Activated T-cell treated with anti-CD3 and anti-CD28 coated beads, Interleukin-2, amount 50 U/mL, for 24 hours (primary cell): Measurements from ENCODE around the gene GRAP.

Source experiments
- DNase-seq: peaks from one replicate; pipeline ENCODE4 v3.0.0-alpha.2; 2020
- H3K27ac Mint-ChIP-seq: 2 replicates; pipeline ENCODE4 v1.8.0; 2020; ENCODE audit warnings: mild to moderate bottlenecking, mixed read lengths
- H3K27me3 Mint-ChIP-seq: 2 replicates; pipeline ENCODE4 v1.8.0; 2020; ENCODE audit warnings: mixed read lengths
- H3K36me3 Mint-ChIP-seq: 2 replicates; pipeline ENCODE4 v1.8.0; 2020; ENCODE audit warnings: low read depth, mixed read lengths
- H3K4me1 Mint-ChIP-seq: 2 replicates; pipeline ENCODE4 v1.8.0; 2020; ENCODE audit warnings: low read depth, mixed read lengths
- H3K4me3 Mint-ChIP-seq: 2 replicates; pipeline ENCODE4 v1.8.0; 2020; ENCODE audit warnings: mild to moderate bottlenecking, moderate library complexity, mixed read lengths
- H3K9me3 Mint-ChIP-seq: 2 replicates; pipeline ENCODE4 v1.8.0; 2020; ENCODE audit warnings: mixed read lengths

GRAP gene

GRCh38 chr17:19005137-19005773, 41.5 kb downstream of the GRAP start:
- H3K27me3 Mint-ChIP-seq: no peaks in the 10 kb centered on the region
- H3K27ac Mint-ChIP-seq: peak overlapping the region; percentile 85
- no peaks in the 10 kb centered on the region for H3K9me3 Mint-ChIP-seq

GRCh38 chr17:19004421-19005136, 42.2 kb downstream of the GRAP start, which contains the start of gene FAM83G:
FAM83G (minus strand) TSS chr17:19004764; CDS start chr17:19004041, 723 bp downstream.
- DNase-seq: peak; percentile 94
- Mint-ChIP-seq H3K36me3 (peaks cover 41% of the 10 kb centered on the region), H3K4me1 (peaks cover 39% of the 10 kb centered on the region), H3K27ac (peak within 1 kb of the TSS; percentile 96), H3K4me3 (peak within 1 kb of the TSS; percentile 89), H3K27me3 (no peaks in the 10 kb centered on the region), H3K9me3 (no peaks in the 10 kb centered on the region)

More at GRCh38 chr17:19005137-19005773, 41.5 kb downstream of the GRAP start:
- Mint-ChIP-seq H3K36me3 (peaks cover 34% of the 10 kb centered on the region), H3K4me1 (peaks cover 37% of the 10 kb centered on the region), H3K4me3 (peak overlapping the region; percentile 68)
- no peak for DNase-seq

- Mint-ChIP-seq H3K27me3 (no peaks in the 10 kb centered on the region), H3K4me1 (peaks cover 39% of the 10 kb centered on the region), H3K27ac (peak overlapping the region; percentile 96), H3K4me3 (peak overlapping the region; percentile 89), H3K36me3 (peaks cover 45% of the 10 kb centered on the region), H3K9me3 (no peaks in the 10 kb centered on the region)
- DNase-seq: peak; percentile 74
Observed at GRCh38 chr17:19003543-19004420, 43.0 kb downstream of the GRAP start.

- peaks cover 52% of the 10 kb centered on the region for H3K36me3 Mint-ChIP-seq
- H3K9me3 Mint-ChIP-seq: no peaks in the 10 kb centered on the region
- peak; percentile 41 for DNase-seq
- peak overlapping the region; percentile 89 for H3K4me3 Mint-ChIP-seq
- H3K27ac Mint-ChIP-seq: peak overlapping the region; percentile 67
- peaks cover 39% of the 10 kb centered on the region for H3K4me1 Mint-ChIP-seq
- H3K27me3 Mint-ChIP-seq: no peaks in the 10 kb centered on the region
Observed at GRCh38 chr17:19002805-19003542, 43.8 kb downstream of the GRAP start.

- Mint-ChIP-seq H3K27me3 (no peaks in the 10 kb centered on the region), H3K27ac (no peak overlapping the region), H3K4me3 (peak overlapping the region; percentile 89), H3K4me1 (peaks cover 43% of the 10 kb centered on the region), H3K9me3 (no peaks in the 10 kb centered on the region), H3K36me3 (peaks cover 60% of the 10 kb centered on the region)
- no peak for DNase-seq
Observed at GRCh38 chr17:19001907-19002590, 44.7 kb downstream of the GRAP start.

- peaks cover 43% of the 10 kb centered on the region for H3K4me1 Mint-ChIP-seq
- DNase-seq: no peak
- peaks cover 2% of the 10 kb centered on the region for H3K9me3 Mint-ChIP-seq
- H3K4me3 Mint-ChIP-seq: no peak overlapping the region
- H3K27ac Mint-ChIP-seq: no peak overlapping the region
- peaks cover 73% of the 10 kb centered on the region for H3K36me3 Mint-ChIP-seq
- H3K27me3 Mint-ChIP-seq: no peaks in the 10 kb centered on the region
Observed at GRCh38 chr17:19000531-19001325, 46.0 kb downstream of the GRAP start.

- no peak for DNase-seq
- Mint-ChIP-seq H3K27me3 (no peaks in the 10 kb centered on the region), H3K4me1 (peaks cover 40% of the 10 kb centered on the region), H3K9me3 (peaks cover 5% of the 10 kb centered on the region), H3K4me3 (no peak overlapping the region), H3K27ac (no peak overlapping the region), H3K36me3 (peaks cover 82% of the 10 kb centered on the region)
Observed at GRCh38 chr17:18999911-19000310, 46.8 kb downstream of the GRAP start.

- H3K4me1 Mint-ChIP-seq: peaks cover 37% of the 10 kb centered on the region
- peaks cover 84% of the 10 kb centered on the region for H3K36me3 Mint-ChIP-seq
- no peak overlapping the region for H3K27ac Mint-ChIP-seq
- H3K9me3 Mint-ChIP-seq: peaks cover 5% of the 10 kb centered on the region
- no peaks in the 10 kb centered on the region for H3K27me3 Mint-ChIP-seq
- H3K4me3 Mint-ChIP-seq: no peak overlapping the region
- DNase-seq: no peak
Observed at GRCh38 chr17:18999394-18999793, 47.4 kb downstream of the GRAP start.

GRCh38 chr17:18997650-18998196, 49.0 kb downstream of the GRAP start:
- H3K4me3 Mint-ChIP-seq: no peak overlapping the region
- DNase-seq: no peak
- H3K27ac Mint-ChIP-seq: peak overlapping the region; percentile 44

GRCh38 chr17:18996458-18996857, 50.3 kb downstream of the GRAP start:
- Mint-ChIP-seq H3K4me3 (no peak overlapping the region), H3K27ac (no peak overlapping the region), H3K9me3 (peaks cover 5% of the 10 kb centered on the region), H3K27me3 (no peaks in the 10 kb centered on the region), H3K36me3 (peaks cover 83% of the 10 kb centered on the region), H3K4me1 (peaks cover 35% of the 10 kb centered on the region)
- no peak for DNase-seq

More at GRCh38 chr17:18997650-18998196, 49.0 kb downstream of the GRAP start:
- Mint-ChIP-seq H3K27me3 (no peaks in the 10 kb centered on the region), H3K9me3 (peaks cover 5% of the 10 kb centered on the region), H3K4me1 (peaks cover 46% of the 10 kb centered on the region), H3K36me3 (peaks cover 89% of the 10 kb centered on the region)

GRCh38 chr17:18995220-18995619, 51.5 kb downstream of the GRAP start:
- Mint-ChIP-seq H3K27me3 (no peaks in the 10 kb centered on the region), H3K4me1 (peaks cover 25% of the 10 kb centered on the region), H3K36me3 (peaks cover 75% of the 10 kb centered on the region), H3K27ac (no peak overlapping the region), H3K4me3 (no peak overlapping the region), H3K9me3 (peaks cover 5% of the 10 kb centered on the region)
- DNase-seq: no peak

- Mint-ChIP-seq H3K9me3 (peaks cover 5% of the 10 kb centered on the region), H3K4me1 (peaks cover 23% of the 10 kb centered on the region), H3K36me3 (peaks cover 72% of the 10 kb centered on the region), H3K27me3 (no peaks in the 10 kb centered on the region), H3K4me3 (no peak overlapping the region), H3K27ac (no peak overlapping the region)
- no peak for DNase-seq
Observed at GRCh38 chr17:18994631-18995030, 52.1 kb downstream of the GRAP start.
